Suprapubic skin (tissue), 4 donors: Measurements from ENCODE around the gene C1QTNF4. TPM values are rescaled to one million over a fixed set of nuclear protein-coding genes. Genes with fewer than 3 reads are reported as not detected.

Source experiments
- DNase-seq, 2 donors: peaks; one replicate each; pipeline ENCODE4 v3.0.0-alpha.2; 2019; ENCODE audit warnings: low spot score in 2 of 2
- H3K27ac ChIP-seq: fragments of 200-600 bp; sonication (generic); one replicate; pipeline ENCODE4 v1.5.1; 2019
- H3K27me3 ChIP-seq: fragments of 200-600 bp; sonication (generic); one replicate; pipeline ENCODE4 v1.5.1; 2019
- H3K36me3 ChIP-seq: fragments of 200-600 bp; sonication (generic); one replicate; pipeline ENCODE4 v1.5.1; 2019
- H3K4me1 ChIP-seq: fragments of 200-600 bp; sonication (generic); one replicate; pipeline ENCODE4 v1.5.1; 2019
- H3K4me3 ChIP-seq: fragments of 200-600 bp; sonication (generic); one replicate; pipeline ENCODE4 v1.5.1; 2019; ENCODE audit warnings: mild to moderate bottlenecking
- H3K9me3 ChIP-seq: fragments of 200-600 bp; sonication (generic); one replicate; pipeline ENCODE4 v1.5.1; 2019
- EP300 ChIP-seq: sonication (generic); formaldehyde crosslinking; IDR thresholded peaks from one replicate; pipeline ENCODE4 v1.6.1; 2017; ENCODE audit warnings: antibody characterized with exemption
- POLR2A ChIP-seq, 2 donors: fragments of 450-650 bp; IDR thresholded peaks; one replicate each; pipeline ENCODE4 v1.6.1; 2017; ENCODE audit warnings: antibody characterized with exemption in 2 of 2, mild to moderate bottlenecking in 2 of 2, moderate library complexity in 2 of 2
- POLR2AphosphoS5 ChIP-seq, 3 donors: sonication (generic); formaldehyde crosslinking; IDR thresholded peaks; one replicate each; pipeline ENCODE4 v1.6.1; 2017; ENCODE audit warnings: antibody characterized with exemption in 3 of 3
- WGBS: methylation state at CpG from one replicate; pipeline ENCODE4 v1.1.5; 2018; 5-methylcytosine and 5-hydroxymethylcytosine counted together
- total RNA-seq, 4 donors: library from RNA; depleted of rRNA; stranded (reverse); fragments of >200 nt; gene quantifications; one replicate each; pipeline ENCODE4 v1.1.0, GENCODE V29; 2016
- TF ChIP-seq, protein P1 (sequence below), 2 donors: fragments of 200-600 bp in 1 of 2; fragments of 450-650 bp in 1 of 2; sonication (generic) in 1 of 2; IDR thresholded peaks; one replicate each; pipeline ENCODE4 v1.5.1; 2016 to 2019; ENCODE audit warnings: antibody characterized with exemption in 2 of 2, mild to moderate bottlenecking in 1 of 2, moderate library complexity in 1 of 2

C1QTNF4 gene
- total RNA-seq, 4 donors from 2014 or later: 0.76 to 1.9 (median 1.4) TPM

DNA sequence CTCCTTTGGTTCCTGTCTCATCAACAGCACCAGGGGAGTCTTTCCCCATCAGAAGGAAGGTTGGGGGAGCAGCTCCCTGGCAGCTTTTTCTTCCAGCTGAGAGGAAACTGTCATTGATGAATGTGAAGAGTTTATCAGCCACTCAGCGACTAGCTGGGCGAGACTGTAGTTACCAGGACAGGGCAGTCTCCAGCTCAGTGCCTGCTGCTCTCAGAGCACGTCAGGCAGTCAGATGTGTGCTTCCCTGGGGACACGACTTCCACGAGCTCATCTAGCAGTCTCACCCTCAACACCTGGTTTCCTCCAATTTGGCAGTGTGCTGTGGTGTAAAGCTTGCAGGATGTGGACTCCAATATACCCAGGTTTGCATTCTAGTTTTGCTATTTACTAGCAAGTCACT lies 12.5 kb upstream of the C1QTNF4 start:
- Histone ChIP-seq H3K4me1 (peaks cover 20% of the 10 kb centered on the region), H3K27me3 (no peaks in the 10 kb centered on the region), H3K9me3 (no peaks in the 10 kb centered on the region), H3K36me3 (peaks cover 5% of the 10 kb centered on the region), H3K4me3 (no peak overlapping the region), H3K27ac (no peak overlapping the region)
- DNase-seq: peak; percentile 40 to 54
- TF ChIP-seq POLR2A (IDR thresholded peaks at IDR 0.05) (no peak), POLR2AphosphoS5 (IDR thresholded peaks at IDR 0.05) (no peak), EP300 (no peak)
- TF ChIP-seq, protein P1, sequence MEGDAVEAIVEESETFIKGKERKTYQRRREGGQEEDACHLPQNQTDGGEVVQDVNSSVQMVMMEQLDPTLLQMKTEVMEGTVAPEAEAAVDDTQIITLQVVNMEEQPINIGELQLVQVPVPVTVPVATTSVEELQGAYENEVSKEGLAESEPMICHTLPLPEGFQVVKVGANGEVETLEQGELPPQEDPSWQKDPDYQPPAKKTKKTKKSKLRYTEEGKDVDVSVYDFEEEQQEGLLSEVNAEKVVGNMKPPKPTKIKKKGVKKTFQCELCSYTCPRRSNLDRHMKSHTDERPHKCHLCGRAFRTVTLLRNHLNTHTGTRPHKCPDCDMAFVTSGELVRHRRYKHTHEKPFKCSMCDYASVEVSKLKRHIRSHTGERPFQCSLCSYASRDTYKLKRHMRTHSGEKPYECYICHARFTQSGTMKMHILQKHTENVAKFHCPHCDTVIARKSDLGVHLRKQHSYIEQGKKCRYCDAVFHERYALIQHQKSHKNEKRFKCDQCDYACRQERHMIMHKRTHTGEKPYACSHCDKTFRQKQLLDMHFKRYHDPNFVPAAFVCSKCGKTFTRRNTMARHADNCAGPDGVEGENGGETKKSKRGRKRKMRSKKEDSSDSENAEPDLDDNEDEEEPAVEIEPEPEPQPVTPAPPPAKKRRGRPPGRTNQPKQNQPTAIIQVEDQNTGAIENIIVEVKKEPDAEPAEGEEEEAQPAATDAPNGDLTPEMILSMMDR (IDR thresholded peaks at IDR 0.05): no peak
- WGBS: 68% methylated on average over 5 of the region's 5 CpGs

DNA sequence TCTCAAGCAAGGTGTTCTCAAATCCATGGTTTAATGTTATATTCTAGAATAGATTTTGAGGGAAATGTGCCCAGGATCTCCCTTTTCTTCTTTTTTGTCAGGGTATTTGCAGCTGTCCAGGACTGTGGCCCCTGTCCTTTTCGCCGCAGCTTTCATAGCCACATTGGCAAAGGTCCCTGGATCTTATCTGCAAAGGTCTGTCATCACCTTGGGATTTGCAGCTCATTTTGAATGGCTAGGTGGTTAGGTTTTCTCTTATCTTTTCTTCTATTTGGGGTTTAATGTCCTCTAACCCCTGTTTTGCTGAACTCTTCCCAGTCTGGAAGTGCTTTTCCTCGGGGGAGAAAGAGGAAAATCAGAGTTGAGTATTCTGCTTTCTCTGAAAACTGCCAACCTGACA lies 11.7 kb upstream of the C1QTNF4 start:
- H3K4me3 ChIP-seq: no peak overlapping the region
- TF ChIP-seq POLR2AphosphoS5 (IDR thresholded peaks at IDR 0.05) (no peak), EP300 (no peak), POLR2A (IDR thresholded peaks at IDR 0.05) (no peak)
- TF ChIP-seq, protein P1 (IDR thresholded peaks at IDR 0.05): no peak
- H3K9me3 ChIP-seq: no peaks in the 10 kb centered on the region
- H3K27ac ChIP-seq: no peak overlapping the region
- DNase-seq: no peak
- WGBS: 86% methylated on average over 3 of the region's 3 CpGs
- H3K36me3 ChIP-seq: peaks cover 5% of the 10 kb centered on the region
- H3K27me3 ChIP-seq: no peaks in the 10 kb centered on the region
- peaks cover 14% of the 10 kb centered on the region for H3K4me1 ChIP-seq

DNA sequence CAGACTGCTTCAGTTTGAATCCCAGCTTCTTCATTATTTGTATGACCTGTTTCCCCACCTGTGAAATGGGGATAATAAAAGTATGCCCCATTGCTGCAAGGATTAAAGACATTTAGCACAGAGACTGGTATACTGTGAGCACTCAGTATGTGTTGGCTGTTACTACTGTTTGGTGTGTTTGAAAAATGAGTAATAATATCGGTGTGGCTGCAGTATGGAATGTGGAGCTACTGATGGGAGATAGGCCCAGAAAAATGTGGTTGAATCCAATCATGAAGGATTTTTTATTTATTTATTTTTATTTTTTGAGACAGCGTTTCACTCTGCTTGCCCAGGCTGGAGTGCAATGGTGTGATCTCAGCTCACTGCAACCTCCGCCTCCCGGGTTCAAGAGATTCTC lies 9.1 kb upstream of the C1QTNF4 start:
- no peak for TF ChIP-seq POLR2AphosphoS5 (IDR thresholded peaks at IDR 0.05)
- TF ChIP-seq, protein P1 (IDR thresholded peaks at IDR 0.05): no peak
- no peak for TF ChIP-seq EP300
- no peak for TF ChIP-seq POLR2A (IDR thresholded peaks at IDR 0.05)
- no peak for DNase-seq
- Histone ChIP-seq H3K4me1 (peaks cover 8% of the 10 kb centered on the region), H3K27ac (no peak overlapping the region), H3K9me3 (no peaks in the 10 kb centered on the region), H3K36me3 (no peaks in the 10 kb centered on the region), H3K4me3 (no peak overlapping the region), H3K27me3 (no peaks in the 10 kb centered on the region)
- WGBS: 83% methylated on average over 4 of the region's 4 CpGs

GRCh38 chr11:47599902-47600301 lies 5.7 kb upstream of the C1QTNF4 start:
- Histone ChIP-seq H3K9me3 (no peaks in the 10 kb centered on the region), H3K27ac (no peak overlapping the region), H3K36me3 (no peaks in the 10 kb centered on the region), H3K4me1 (no peaks in the 10 kb centered on the region), H3K4me3 (no peak overlapping the region), H3K27me3 (peaks cover 3% of the 10 kb centered on the region)
- TF ChIP-seq EP300 (no peak), POLR2A (IDR thresholded peaks at IDR 0.05) (no peak), POLR2AphosphoS5 (IDR thresholded peaks at IDR 0.05) (no peak)
- TF ChIP-seq, protein P1 (IDR thresholded peaks at IDR 0.05): no peak
- 72% methylated on average over 4 of the region's 4 CpGs for WGBS
- no peak for DNase-seq

- TF ChIP-seq POLR2A (IDR thresholded peaks at IDR 0.05) (no peak), POLR2AphosphoS5 (IDR thresholded peaks at IDR 0.05) (no peak), EP300 (no peak)
- TF ChIP-seq, protein P1 (IDR thresholded peaks at IDR 0.05): no peak
- H3K27me3 ChIP-seq: peaks cover 24% of the 10 kb centered on the region
- 100% methylated on average over 1 of the region's 1 CpG for WGBS
- no peak for DNase-seq
- no peaks in the 10 kb centered on the region for H3K9me3 ChIP-seq
- H3K36me3 ChIP-seq: no peaks in the 10 kb centered on the region
- no peak overlapping the region for H3K27ac ChIP-seq
- no peak overlapping the region for H3K4me3 ChIP-seq
- H3K4me1 ChIP-seq: peaks cover 14% of the 10 kb centered on the region
These were observed 1.8 kb upstream of the C1QTNF4 start for GRCh38 chr11:47595967-47596366.
